Fibroblast of skin of right quadriceps (primary cell): ENCODE results near the gene GET4.
"Not testable (repeated sequence)": the region's sequence is repeated elsewhere in the genome, so short reads cannot be mapped to it uniquely, and the experiment has no call there.

Experiments used
- DNase-seq: peaks from one replicate; pipeline ENCODE4 v3.0.0-alpha.2; 2013

The GET4 gene

GRCh38 chr7:845731-846130, 30.6 kb upstream of the GET4 start:
- DNase-seq, result no peak

DNA sequence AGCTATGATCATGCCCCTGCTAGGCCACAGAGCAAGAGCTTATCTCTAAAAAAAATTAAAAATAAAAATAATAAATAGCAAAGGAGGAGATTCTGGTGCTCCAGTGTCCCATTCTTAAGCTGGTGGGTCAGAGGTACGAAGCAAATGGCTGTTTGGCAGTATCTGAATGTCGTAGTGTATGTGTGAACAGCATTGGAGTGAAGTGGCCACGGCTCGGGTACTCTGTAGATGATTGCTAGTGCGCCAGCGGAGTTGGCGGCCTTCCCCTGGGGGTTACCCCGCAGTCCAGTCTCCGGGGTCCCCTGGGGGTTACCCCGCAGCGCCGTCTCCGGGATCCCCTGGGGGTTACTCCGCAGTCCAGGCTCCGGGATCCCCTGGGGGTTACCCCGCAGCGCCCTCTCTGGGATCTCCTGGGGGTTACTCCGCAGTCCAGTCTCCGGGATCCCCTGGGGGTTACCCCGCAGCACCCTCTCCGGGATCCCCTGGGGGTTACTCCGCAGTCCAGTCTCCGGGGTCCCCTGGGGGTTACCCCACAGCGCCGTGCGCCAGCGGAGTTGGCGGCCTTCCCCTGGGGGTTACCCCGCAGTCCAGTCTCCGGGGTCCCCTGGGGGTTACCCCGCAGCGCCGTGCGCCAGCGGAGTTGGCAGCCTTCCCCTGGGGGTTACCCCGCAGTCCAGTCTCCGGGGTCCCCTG, 29.2 kb upstream of the GET4 start:
- not testable (repeated sequence) for DNase-seq

DNA sequence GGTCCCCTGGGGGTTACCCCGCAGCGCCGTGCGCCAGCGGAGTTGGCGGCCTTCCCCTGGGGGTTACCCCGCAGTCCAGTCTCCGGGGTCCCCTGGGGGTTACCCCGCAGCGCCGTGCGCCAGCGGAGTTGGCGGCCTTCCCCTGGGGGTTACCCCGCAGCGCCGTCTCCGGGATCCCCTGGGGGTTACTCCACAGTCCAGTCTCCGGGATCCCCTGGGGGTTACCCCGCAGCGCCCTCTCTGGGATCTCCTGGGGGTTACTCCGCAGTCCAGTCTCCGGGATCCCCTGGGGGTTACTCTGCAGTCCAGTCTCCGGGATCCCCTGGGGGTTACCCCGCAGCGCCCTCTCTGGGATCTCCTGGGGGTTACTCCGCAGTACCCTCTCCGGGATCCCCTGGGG, 28.6 kb upstream of the GET4 start:
- DNase-seq, result not testable (repeated sequence)

- no peak for DNase-seq
These were observed 27.2 kb upstream of the GET4 start for GRCh38 chr7:849145-849544.

DNA sequence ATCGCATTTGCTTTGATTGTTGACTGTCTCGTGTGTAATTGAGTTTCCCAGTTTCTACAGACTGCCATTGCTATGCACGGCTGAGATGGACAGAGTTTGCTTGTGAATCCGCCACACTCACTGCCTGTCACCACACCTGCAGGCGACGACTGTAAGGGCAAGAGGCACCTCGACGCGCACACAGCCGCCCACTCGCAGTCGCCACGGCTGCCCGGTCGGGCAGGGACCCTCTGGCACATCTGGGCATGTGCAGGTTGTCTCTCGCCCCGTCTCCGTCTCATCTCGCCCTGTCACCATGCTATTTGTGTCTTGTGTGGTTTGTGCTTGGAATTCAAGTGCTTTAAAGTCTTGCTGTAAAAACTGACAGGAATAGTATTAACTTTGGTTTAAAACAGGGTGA, 26.6 kb upstream of the GET4 start:
- DNase-seq, result no peak

DNA sequence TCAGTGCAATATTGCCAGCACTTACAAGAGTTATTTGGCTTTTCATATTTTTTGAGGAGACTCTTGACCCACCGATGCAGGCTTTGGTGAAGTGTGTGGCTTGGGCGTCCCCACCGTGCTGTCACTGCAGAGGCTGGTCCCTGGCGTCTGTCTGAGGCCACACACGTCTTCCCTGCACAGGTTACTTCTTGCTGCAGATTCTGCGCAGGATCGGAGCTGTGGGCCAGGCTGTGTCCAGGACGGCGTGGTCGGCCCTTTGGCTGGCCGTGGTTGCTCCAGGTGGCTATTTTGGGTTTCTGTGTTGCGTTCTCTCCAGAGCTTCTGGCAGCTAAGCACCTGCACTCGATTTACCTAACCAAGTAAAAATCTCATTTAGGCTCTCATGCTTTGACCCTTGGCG, 25.1 kb upstream of the GET4 start:
- no peak for DNase-seq

DNA sequence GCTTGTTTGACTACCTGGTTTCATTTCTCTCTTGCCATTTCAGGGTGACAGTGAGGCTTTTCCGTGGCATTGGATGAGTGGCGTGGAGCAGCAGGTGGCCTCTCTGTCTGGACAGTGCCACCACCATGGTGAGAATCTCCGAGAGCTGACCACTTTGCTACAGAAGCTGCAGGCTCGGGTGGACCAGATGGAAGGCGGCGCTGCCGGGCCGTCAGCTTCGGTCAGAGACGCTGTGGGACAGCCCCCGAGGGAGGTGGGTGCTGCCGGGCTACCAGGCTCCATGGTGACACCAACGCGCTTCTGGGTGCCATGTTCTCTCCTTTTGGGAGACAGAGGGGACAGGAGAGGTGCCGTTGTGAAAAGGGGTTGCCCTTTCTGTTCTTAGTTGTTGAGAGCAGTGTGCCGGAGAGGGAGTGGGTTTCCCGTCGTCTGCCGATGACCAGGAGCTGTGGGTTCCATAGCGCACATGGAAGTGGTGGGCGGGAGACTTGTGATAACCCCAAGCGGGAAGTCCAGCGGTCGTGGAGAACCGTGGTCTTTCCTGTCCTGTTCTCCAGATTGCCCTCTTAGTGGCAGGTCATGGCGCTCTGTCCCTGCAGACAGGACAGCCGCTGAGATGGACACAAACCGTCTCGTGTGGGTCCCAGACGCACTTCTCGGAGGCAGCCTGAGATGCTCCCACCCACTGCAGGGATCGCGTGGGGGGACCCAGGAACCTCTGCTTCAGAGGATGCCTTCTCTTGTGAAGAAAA, 22.8 kb upstream of the GET4 start:
- DNase-seq, result no peak

DNA sequence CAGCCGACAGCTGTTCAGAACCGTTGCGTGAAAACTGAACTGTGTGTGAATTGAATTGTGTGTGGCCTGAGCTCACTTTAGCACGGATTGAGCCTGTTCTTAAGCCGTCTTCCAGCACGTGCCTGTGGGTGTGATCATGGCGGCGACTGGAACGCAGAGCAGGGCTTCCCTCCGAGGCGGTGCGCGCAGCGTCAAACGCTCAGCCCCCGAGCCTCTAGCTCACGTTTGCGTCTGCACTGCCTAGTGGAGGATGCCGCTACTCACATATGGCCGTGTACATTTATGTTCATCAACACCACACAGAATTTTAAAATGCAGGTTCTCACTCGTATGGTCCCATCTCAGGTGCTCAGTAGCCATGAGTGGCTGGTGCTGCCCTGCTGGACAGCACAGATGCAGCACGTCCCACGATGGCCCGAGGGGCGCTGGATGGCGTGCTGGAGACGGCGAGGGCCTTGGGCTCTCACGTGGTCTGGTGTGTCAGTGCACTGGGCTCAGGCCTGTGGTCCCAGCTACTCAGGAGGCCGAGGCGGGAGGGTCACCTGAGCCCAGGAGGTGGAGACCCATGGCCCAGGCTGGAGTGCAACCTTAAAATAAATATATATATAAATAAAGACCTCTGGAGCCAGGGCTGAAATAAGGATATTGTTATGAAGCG, 22.1 kb upstream of the GET4 start:
- DNase-seq, result no peak

DNA sequence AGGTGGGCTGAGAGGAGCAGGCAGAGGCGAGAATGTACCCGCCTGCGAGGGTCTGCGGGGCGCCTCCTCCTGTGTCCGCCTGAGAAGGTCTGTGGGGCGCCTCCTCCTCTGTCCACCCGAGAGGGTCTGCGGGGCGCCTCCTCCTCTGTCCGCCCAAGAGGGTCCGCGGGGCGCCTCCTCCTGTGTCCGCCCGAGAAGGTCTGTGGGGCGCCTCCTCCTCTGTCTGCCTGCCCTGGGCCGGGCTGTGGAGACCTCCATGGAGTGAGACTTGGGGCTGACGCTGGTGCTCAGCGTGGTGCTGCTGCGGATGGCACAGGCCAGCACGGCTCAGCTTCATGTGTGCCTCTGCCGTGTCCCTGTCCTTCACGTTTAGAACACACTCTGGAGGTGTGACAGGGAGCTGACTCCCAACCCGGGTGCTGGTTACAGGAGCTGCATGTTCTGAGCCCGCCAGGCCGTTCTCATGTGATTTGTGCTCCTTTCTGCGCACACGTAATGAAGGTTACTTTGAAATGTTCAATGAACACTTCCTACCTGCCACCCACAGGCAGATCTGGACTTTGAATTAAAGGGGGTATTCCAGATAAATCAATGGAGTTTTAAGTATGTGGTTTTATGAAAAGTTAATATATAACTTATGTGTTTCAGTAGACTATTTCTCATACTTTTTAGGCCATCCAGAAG, 20.5 kb upstream of the GET4 start:
- no peak for DNase-seq

GRCh38 chr7:856444-857095, 19.8 kb upstream of the GET4 start:
- DNase-seq, result no peak

GRCh38 chr7:857661-858060, 18.7 kb upstream of the GET4 start:
- DNase-seq, result no peak

DNA sequence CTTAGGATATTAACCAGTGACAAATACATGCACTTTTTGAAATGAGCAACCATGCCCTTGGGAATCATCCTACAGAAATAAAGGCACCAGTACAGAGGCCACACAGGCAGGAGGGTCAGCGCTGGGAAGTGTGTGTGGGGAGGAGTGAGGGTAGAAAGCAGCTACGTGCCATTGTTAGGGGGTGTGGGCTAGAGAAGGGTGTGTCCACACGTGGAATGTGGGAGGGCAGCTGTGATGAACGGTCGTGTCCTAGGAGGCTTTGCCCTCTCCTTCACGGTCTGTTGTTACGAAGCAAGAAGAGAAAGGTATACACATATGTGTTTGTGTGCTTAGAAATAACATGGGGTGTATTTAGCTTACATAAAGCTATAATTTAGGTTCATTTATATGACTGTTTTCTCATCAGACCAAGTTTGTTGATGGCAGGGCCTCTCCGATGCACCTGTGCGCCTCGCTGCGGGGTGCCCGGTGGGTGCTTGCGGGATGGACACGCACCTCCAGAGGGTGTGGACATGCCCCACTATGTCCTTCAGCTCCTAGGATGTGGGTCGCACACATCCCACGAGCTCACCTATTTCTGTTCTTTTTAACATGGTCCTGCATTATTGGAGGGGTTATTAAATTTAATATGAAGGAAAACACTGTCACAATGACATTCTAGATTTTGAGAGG, 16.9 kb upstream of the GET4 start:
- no peak for DNase-seq

DNA sequence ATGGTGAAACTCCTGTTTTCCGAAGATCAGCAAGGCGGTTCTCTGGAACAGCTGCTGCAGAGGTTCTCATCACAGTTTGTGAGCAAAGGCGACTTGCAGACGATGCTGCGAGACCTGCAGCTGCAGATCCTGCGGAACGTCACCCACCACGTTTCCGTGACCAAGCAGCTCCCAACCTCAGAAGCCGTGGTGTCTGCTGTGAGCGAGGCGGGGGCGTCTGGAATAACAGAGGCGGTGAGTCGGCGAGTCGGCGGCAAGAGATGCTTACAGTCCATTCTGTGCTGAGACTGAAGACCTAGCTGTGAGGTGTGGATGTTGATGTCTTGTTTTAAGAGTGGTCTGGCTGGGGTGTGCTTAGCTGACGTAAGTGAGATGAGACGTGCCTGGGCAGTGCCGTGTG, 16.2 kb upstream of the GET4 start:
- no peak for DNase-seq

DNA sequence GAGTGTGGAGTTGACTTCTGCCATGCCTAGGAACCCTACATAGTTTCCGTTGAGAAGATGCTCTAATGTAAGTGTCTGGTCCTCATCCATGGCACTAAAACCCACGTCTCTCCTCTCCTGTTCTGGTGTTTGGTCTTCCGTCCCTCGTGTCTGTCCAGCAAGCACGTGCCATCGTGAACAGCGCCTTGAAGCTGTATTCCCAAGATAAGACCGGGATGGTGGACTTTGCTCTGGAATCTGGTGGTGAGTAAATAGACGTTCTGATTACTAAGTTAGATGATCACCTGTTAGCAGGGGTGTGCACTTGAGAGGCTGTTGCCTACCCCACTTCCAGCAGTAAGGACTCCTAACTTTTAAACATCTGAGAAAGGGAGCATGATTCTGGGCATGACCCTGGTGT, 15.1 kb upstream of the GET4 start:
- no peak for DNase-seq

DNA sequence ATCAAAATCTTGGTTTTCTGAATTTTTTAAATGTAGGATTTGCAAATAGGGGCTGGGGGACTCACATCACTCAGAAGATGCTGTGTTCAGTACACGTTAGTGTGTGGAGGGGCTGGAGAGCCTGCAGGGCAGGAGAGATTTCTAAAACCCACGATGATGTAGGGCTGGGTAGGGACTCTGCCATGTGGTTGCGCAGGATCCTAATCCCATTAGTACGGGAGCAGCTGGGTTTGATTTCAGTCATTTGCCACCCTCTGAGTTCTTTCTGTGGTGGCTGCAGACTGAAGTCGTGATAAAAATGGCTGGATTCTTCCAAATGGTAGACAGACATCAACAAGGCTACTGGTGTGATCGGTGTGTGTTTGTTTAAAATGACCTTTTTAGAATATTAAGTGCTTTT, 14.2 kb upstream of the GET4 start:
- DNase-seq, result no peak

- DNase-seq, result no peak
These were observed 13.2 kb upstream of the GET4 start for GRCh38 chr7:863106-863505.

DNA sequence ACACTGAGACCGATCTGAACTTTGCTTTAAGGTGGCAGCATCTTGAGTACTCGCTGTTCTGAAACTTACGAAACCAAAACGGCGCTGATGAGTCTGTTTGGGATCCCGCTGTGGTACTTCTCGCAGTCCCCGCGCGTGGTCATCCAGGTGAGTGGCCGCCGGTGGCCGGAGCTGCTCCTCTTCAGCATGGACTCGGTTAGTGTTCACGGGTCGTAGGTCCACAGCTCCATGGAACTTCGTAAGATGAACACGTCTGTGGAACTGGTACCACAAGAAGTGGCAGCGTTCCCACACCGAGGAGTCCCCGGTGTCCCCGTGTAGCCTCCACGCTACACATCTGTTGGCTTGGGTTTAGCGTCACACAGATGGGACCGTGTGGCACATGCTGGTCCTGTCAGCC, 10.4 kb upstream of the GET4 start:
- DNase-seq, result no peak

DNA sequence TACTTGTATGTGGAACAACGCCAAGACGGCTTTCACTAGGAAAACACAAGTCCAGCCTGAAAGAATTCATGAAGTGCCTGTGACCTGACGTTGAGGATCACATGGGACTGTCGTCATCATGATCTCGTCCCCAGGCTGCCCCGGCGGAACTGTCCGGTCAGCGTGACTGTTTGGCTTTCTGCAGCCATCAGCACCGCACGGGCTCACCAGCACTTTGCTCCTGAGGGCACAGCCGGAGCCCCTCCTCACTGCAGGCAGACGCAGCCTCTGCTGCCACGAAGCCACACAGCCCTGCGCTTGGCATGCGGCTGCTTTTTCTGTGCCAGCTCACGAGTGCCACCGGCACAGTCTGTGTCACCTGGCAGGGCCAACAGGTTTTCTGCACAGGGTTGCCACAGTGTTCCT, 9.4 kb upstream of the GET4 start:
- no peak for DNase-seq

GRCh38 chr7:867406-868188, 8.8 kb upstream of the GET4 start:
- peak; percentile 38 for DNase-seq

DNA sequence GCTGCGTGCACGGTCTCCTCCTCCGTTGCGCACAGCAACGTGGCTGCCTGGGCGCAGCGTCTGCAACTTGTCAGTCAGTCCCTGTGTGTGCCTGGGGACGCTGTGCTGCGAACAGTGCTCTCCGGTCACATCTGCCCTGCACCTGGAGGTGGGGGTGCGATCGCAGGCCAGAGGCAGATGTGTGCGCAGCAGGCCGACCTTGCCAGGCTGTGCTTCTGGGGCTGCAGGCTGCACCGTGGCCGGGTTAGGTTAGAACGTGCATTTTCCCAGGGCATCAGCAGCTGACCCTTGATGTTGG, 8.2 kb upstream of the GET4 start:
- no peak for DNase-seq

- no peak for DNase-seq
These were observed 7.0 kb upstream of the GET4 start for GRCh38 chr7:869348-869747.
